Measurements from ENCODE around the gene NHEJ1.
A peak's percentile ranks its signal among the peaks of the same experiment; 100 is the strongest.

NHEJ1 gene

DNA sequence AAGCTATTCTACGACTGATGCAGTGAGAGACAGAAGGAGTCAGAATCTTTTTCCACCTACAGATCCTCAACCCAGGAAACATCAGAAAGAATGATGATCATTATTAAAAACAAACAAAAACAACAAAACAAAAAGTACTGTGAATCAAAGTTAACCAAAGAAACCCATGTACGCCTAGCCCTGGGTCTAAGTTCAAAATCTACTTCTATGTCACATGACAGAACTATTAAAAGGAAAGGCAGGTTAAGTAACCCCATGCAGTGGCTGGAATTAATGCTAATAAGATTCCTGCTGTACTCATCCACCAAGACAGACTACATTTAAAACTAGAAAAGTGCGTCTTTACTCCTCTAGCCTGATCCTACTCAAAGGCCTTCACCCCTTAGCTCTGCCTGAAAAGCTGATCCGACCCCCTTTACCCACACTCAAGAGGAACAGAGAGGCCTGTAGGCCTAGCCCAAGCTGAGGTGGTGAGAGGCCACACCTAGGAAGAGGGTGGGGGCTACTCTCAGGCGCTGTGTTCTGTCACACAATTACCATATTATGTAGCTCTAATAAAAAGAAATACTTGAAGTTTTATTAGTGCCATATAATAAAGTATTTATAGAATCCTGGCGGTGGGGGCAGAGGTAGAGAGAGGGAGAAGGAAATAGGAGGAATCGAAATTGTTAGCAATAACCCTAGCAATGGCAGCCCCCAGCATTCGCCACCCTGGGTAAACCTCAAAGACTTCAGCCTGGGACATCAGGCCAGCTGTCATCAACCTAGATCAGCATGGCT lies 37.1 kb downstream of the NHEJ1 start:
- DNase-seq (ENCODE audit: low read depth, low spot score): no peak

GRCh38 chr2:219122202-219122980 lies 38.2 kb downstream of the NHEJ1 start:
- DNase-seq (ENCODE audit: low read depth, low spot score): no peak

DNA sequence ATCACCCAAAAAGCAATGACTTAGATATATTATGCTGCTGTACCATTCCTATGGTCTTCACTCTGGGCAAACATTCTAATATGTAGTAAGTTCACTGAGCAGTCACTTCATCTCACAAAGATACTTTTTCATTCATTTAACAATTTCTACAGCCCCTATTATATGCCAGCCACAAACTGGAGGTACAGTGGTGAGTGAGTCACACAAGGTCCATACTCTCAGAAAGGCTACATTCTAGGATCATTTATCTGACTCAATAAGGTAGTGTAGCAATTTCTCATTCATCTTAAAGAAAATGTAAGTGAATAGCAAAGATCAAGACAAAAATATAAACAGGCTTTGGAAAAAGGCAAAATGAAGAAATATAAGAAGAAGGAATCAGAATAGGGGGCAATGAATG lies 40.5 kb downstream of the NHEJ1 start:
- DNase-seq (ENCODE audit: low read depth, low spot score): no peak

GRCh38 chr2:219119422-219120043 lies 41.1 kb downstream of the NHEJ1 start:
- DNase-seq (ENCODE audit: low read depth, low spot score): peak; percentile 21

DNA sequence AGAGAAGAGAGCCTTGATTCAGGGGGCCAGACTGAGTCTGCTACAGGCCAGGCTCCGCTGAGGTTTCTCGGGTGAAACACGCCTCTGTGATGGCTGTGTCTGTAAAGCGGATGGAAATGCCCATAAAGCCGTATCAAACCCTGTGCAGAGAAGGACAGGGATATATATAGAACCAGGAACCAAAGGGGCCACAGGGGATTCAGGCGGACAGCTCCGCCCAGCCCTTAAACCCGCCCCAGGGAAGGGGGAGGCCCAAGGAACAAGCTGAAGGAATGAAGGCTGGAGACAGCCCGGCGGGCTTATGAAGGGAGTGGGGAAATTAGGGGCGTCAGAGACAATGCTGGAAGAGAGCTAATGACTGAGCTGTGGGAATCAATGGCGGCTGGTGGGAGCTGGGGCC lies 42.1 kb downstream of the NHEJ1 start:
- DNase-seq (ENCODE audit: low read depth, low spot score): no peak

DNA sequence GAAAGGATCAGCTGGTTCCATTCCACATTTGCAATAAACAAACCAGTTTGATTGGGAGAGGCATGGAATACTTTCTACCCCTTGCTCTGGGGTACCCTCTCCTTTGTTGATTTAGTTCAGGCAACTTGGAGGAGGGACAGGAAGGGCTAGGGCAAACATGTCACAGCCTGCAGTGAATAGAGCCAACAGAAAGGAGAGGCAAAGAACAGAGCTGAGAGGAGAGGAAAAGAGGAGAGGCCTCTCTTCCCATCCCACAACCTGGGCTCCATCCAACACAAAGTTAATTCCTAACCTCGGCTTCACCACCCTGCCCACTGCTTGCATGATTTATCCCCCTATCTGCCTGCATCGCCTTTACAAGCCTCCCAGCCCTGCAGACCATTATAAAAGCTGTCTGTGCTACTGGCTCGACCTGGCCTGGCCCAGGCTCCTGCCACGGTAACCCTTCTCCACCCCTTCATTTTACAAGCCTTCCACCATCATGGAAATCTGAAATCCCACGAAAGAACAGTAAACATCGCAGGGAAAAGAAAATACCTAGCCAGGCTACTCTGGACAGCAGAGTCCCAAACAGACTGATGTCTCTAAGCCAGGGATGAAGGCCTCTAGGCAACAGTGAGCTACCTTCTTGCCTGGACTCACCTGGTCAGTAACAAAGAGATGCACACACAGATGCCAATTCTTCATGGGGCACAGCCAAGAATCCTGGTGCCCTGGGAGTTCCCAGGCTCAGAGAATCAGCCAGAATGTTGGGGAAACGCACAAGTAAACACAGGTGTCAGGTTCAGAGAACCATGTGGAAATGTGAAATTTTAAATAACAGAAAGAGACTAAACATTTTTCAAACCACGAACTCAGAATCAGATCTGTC lies 43.6 kb downstream of the NHEJ1 start:
- no peak for DNase-seq (ENCODE audit: low read depth, low spot score)

DNA sequence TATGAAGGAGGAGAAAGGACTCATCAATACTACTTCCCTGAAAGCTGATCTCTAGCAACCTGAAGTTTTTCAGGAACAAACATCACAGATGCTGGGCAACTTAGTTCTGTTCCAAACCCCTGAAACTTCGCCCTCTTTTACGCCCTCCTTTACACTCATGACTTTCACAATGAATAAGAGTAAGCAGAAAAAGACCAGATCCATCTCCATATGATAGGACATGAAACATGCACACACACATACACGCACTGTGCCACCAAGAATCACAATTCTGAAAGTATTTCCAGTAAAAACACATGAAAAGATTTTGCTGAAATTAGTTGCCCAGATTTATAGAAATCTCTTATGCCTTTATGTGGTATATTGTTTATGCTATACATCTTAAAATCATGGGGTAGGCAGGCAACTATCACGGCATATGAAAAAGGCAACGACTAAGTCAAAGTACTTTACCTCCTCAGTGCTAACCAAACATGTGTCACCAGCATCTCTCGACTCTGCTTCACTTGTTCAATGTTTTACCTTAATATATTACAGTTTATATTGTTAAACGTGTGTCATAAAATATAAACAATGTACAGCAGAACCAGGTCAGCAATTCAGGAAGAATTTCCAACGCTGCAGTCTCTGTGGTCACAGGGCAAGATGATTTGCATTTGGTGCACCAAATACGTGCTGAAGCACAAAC lies 47.8 kb downstream of the NHEJ1 start:
- no peak for DNase-seq (ENCODE audit: low read depth, low spot score)

DNA sequence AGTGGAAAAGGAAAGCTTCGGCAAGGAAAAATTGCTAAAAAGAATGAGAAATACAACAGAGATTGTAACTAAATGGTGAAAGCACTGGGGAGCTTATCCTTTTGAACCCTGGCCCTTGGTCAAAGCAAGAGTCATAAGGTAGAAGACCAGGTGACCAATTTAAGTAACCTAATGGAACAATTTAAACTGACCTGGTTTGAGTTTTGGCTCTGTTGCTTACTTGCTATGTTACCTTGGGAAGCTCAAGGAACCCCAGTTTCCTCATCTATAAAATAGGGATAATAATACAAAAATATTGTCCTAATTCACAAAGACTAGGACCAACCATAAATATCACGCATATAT lies 48.6 kb downstream of the NHEJ1 start:
- no peak for DNase-seq (ENCODE audit: low read depth, low spot score)

GRCh38 chr2:219111375-219112061 lies 49.1 kb downstream of the NHEJ1 start:
- DNase-seq (ENCODE audit: low read depth, low spot score): no peak

- no peak for DNase-seq (ENCODE audit: low read depth, low spot score)
Measured at GRCh38 chr2:219109471-219109870, 51.1 kb downstream of the NHEJ1 start.

DNA sequence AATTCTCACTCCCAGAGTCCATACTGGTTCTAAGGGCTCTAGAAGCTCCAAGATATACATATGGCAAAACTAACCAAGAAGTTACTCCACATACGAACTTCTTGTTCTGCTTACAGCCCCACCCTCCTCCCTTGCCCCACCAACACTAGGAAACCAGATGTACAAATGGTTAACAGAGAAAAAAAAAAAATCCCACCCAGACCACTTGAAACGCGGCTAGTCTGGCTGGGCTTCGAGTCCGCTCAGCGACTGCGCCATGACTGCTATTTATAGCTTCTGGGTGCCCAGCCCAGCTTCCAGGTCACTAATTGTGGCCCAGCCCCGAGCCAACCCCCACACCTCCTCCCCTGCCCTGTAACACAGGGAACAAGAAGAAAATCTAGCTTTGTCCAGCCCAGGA lies 52.9 kb downstream of the NHEJ1 start:
- no peak for DNase-seq (ENCODE audit: low read depth, low spot score)

- no peak for DNase-seq (ENCODE audit: low read depth, low spot score)
Measured at GRCh38 chr2:219106251-219106650, 54.4 kb downstream of the NHEJ1 start.

- DNase-seq (ENCODE audit: low read depth, low spot score): no peak
Measured at GRCh38 chr2:219104107-219105035, 56.2 kb downstream of the NHEJ1 start.

- DNase-seq (ENCODE audit: low read depth, low spot score): no peak
Measured at GRCh38 chr2:219099329-219099728, 61.3 kb downstream of the NHEJ1 start.

DNA sequence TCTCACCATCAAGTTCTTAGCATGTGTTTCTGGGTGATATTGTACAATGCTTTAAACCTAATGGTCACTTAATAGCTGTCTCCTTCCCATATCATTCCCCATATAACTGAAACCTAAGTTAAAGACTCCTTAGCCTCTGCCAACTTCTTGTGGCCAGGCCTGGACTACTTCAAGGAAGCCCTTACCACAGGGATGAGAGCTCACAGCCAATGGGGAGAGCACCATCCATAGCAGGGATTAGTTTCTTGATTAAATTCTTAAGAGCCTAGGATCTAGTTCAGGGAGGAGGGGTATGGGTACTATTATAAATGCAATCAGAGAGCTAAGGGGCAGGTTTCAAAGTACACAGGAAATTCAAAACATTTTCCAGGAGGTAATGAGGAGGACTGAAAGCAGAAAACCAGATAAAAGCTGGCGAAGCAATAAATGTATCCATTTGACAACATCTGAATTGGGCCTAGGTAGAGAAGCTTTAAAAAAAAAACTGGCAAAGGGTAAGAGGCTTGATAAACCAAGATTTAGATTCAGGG lies 65.1 kb downstream of the NHEJ1 start:
- DNase-seq (ENCODE audit: low read depth, low spot score): no peak

DNA sequence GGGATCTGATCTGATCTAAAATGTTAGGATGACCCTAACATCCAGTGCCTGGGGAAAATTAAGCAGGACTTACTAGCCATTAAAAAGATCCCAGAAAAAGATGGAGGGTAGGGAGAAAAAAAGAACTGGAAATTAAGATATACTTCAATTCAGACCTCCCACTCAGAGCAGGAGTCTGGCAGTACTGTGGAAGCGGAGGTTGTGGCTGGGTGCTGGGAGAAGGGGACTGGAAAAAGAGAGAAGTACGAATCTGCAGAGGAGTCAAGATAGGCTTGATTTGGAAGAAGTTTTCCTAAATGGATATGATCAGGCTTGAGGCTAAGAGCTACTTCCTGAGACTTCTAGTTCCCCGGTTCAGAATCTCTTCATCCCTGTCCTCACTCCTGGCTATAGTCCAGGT lies 66.4 kb downstream of the NHEJ1 start:
- no peak for DNase-seq (ENCODE audit: low read depth, low spot score)

DNA sequence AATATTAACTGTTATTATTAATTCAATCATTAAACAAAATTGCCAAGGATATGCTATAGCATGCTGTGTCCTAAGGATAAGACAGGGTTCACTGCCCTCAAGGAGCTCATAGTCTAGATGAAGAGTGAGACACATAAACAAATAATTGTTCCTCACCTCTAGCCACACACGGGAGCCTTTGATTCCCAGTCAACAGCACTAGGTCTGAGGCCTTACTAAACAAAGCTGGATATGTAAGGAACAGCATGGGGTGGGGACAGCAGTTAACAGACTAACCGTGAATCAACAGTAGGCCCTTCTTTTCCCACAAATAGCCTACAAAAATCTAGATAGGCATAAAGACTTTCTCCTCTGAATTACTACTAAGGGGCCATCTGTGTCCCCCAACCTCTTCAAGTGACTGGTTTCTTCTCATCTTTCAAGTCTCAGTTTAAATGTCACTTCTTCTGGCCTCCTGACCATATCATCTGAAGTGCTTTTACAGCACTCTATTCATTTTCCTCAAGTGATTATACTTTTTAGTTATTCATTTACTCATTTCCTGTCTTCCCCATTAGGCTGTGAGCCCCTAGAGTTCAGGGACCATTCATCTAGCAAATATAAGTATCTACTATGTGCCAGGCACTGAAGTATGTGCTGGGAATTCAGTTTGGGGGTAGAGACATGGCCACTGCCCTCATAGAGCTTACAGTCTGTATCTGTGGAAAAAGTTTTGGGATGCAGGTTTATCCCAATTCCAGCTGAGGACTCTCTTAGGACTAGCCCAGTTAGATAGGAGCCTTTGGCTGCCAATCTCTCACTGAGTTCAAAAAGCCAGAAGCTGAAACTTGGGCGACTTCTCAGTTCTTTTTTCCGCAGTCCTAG lies 69.9 kb downstream of the NHEJ1 start:
- DNase-seq (ENCODE audit: low read depth, low spot score): no peak

DNA sequence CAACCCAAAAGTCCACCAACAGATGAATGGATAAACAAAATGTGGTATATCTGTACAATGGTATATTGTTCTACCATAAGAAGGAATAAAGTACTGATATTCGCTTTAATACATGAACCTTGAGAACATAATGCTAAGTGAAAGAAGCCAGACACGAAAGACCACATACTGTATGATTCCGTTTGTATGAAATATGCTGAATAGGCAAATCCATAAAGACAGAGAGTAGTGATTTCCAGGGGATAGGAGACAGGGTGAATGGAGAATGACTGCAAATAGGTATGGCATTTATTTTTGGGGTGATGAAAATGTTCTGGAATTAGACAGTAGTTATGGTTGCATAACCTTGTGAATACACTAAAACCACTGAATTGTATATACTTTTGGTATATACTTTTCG lies 71.3 kb downstream of the NHEJ1 start:
- DNase-seq (ENCODE audit: low read depth, low spot score): no peak
